SK-MEL-5 (cell line): ENCODE data around the gene LAMB4. TPM values are rescaled to one million over a fixed set of nuclear protein-coding genes. Genes with fewer than 3 reads are reported as not detected.

ENCODE experiments used
- DNase-seq: peaks from one replicate; pipeline ENCODE4 v3.0.0-alpha.2; 2016; ENCODE audit warnings: low read depth, low spot score
- in situ Hi-C: cut with HindIII; loops from 2 replicates; pipeline ENCODE4 v1.10.0; 2016; ENCODE audit warnings: low sequenced_read_pairs, high pct_unique_total_duplicates, low pct_unique_long_range_greater_than_20kb
- total RNA-seq: library from RNA; depleted of rRNA; stranded (reverse); fragments of >200 nt; shearing (Covaris generic); gene quantifications from 2 replicates; pipeline ENCODE4 v1.2.3, GENCODE V29; 2014

Gene LAMB4
- total RNA-seq, 1 experiment from 2014 or later, result 0.32 TPM

DNA sequence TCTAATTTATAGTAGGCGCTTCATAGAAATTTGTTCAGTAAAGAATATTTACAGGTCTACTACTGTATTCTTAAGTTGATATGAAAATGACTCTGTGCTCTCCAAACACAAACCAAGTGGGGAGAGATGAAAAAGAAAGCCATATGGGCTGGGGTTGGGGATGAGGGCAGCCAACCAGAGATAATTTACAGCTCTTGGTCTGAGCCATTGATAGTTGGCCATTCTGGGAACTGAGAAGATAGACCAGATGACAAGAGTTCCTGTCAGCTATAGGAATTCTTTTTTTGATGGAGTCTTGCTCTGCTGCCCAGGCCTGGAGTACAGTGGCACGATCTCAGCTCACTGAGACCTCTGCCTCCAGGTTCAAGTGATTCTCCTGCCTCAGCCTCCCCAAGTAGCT, 57.4 kb downstream of the LAMB4 start:
- in situ Hi-C loops, result no loop called here
- no peak for DNase-seq

DNA sequence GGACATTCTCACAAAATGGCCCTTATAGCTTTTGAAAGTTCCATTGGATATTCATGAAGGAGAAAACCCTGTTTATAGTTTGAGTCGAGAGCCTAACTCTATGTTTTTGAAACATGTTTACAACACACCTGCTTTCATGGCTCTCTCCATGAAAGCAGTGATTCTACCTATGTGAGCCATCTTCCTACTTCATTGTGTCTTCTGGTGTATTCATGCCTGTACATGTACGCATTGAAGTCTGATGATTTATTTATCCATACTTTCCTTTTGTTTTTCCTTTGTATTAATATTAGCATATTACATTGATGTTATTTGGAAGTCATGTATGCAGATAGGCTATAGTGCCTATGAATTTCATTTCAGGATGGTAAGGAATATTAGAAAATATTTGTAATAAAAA, 58.0 kb downstream of the LAMB4 start:
- DNase-seq, result no peak
- in situ Hi-C loops, result no loop called here

GRCh38 chr7:108071551-108071950, 58.6 kb downstream of the LAMB4 start:
- in situ Hi-C loops, result no loop called here
- no peak for DNase-seq

- in situ Hi-C loops, result no loop called here
- DNase-seq, result no peak
Measured at GRCh38 chr7:108069646-108070045, 60.5 kb downstream of the LAMB4 start.

GRCh38 chr7:108067844-108068243, 62.3 kb downstream of the LAMB4 start:
- in situ Hi-C loops, result no loop called here
- no peak for DNase-seq

DNA sequence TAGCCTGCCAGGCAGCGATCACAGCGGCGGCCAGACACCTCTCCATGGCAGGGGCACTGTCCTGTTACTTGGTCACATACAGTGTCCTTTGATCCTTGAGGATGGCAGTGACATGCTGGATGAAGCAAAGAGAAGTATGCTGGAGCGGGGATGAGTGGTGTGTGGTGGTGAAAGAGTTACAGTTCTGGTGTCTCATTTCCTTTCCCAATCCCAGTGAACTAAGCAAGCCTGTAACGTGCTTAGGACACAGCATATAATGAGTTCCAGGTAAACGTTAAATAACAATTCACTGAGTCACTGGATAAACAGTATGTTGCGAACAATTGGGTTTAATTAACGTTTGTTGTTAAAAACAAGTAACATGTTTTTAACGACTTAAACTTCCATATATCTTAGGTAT, 63.7 kb downstream of the LAMB4 start:
- in situ Hi-C loops, result no loop called here
- no peak for DNase-seq

GRCh38 chr7:108063520-108063933, 66.6 kb downstream of the LAMB4 start:
- DNase-seq, result no peak
- in situ Hi-C loops, result no loop called here

- DNase-seq, result no peak
- in situ Hi-C loops, result no loop called here
Measured at GRCh38 chr7:108062250-108063014, 67.7 kb downstream of the LAMB4 start.

DNA sequence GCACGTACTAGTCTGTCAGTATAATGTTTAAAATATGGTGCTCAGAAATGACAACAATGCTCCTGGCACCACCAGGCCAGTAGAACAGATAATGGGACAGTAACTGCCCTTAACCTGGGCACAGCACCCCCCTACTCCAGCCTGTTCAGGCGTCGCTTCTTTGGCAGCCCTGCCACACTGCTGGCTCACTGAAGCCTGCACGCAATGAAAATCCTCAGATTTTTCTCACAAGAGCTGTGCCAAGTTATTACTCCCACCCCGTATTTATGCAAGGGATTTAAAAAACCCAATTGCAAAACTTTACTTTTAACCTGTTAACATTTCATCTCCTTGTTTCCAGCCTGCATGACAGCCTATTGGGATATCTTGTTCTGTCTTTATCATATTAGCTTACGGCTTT, 70.6 kb downstream of the LAMB4 start:
- in situ Hi-C loops, result no loop called here
- DNase-seq, result no peak

GRCh38 chr7:108057951-108058481, 72.1 kb downstream of the LAMB4 start:
- in situ Hi-C loops, result no loop called here
- DNase-seq, result no peak

GRCh38 chr7:108055611-108056021, 74.5 kb downstream of the LAMB4 start:
- in situ Hi-C loops, result no loop called here
- no peak for DNase-seq

DNA sequence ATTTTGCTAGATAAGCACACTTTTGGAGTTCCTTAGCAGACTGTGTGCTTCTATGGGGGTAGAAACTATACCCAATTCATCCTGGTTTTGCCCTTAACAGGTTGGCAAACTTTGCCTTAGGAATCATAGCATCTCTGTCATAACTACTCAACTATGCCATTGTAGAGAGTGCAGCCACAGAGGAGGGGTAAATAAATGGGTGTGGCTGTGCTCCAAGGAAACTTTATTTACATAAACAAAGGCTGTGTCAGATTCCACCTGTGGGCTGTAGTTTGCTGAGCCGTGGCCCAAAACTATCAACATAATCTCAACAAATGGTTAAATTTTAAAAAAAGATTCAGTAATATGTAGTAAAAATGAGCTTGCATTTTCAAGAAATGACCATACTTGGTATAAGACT, 75.6 kb downstream of the LAMB4 start:
- DNase-seq, result no peak
- in situ Hi-C loops, result no loop called here

GRCh38 chr7:108053250-108053649, 76.9 kb downstream of the LAMB4 start:
- DNase-seq, result no peak
- in situ Hi-C loops, result no loop called here

DNA sequence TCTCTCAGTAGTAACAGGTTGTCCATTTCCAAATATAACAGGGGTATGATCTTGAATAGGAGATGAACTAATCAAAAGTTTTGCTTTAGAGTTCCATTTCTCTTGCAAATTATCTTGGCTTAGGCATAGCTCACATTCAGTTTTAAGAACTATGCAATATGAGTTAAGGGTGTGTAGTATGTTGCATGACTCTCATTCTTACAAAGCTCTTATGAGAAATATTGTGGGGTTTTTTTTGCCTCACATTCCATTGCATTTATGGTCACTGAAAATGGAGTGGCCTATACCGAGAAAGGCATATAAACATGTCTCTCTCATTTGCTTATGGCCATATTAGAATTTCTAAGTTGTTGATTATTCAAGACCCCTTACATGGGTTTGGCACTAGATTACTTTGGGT, 78.7 kb downstream of the LAMB4 start:
- no peak for DNase-seq
- in situ Hi-C loops, result no loop called here

- DNase-seq, result no peak
- in situ Hi-C loops, result no loop called here
Measured at GRCh38 chr7:108049962-108050361, 80.2 kb downstream of the LAMB4 start.

- in situ Hi-C loops, result no loop called here
Measured at GRCh38 chr7:108048422-108048821, 81.7 kb downstream of the LAMB4 start.

GRCh38 chr7:108046952-108047506, 83.1 kb downstream of the LAMB4 start:
- in situ Hi-C loops, result no loop called here
- no peak for DNase-seq

More at GRCh38 chr7:108048422-108048821, 81.7 kb downstream of the LAMB4 start:
- DNase-seq, result no peak

DNA sequence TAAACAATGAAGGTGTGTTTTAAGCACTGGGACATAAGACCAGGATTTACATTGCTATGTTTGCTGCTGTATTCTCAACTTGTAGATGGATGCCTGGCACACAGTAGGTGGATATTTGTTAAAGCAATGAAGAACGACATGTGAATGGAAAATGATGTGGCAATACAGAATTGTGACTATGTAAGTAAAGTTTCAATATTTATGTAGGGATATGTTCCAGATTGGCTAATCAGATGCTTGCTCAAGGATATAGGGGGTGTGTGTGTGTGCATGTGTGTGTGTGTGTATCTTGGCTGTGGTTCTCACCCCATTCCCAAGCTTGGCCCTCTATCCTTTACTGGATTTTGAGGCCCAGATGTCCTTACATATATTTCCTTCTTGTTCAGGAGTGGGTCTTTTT, 84.5 kb downstream of the LAMB4 start:
- DNase-seq, result no peak
- in situ Hi-C loops, result no loop called here

DNA sequence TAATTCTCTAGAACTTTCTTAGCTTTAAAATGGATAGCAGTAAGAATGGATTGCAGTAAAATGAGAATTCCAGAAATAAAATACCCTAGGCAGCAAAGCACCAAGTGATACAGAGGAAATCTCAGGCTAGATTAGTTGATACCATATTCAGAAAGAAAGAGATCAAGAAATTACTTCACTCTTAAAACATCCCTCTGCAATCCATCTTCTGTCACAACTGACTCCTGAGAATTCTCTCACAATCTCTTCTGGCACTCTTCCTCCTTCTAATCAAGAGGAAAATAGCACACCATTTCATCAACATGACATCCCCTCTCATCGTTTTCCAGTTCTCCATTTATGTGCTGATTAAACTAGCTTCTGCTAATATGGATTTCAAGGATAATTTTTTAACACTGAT, 85.0 kb downstream of the LAMB4 start:
- in situ Hi-C loops, result no loop called here
- no peak for DNase-seq
